A549 (cell line): ENCODE measurements around the gene MRPS24.

Experiments
- JUNB ChIP-seq: fragments of >200 bp; sonication (Bioruptor Twin); formaldehyde crosslinking; IDR thresholded peaks from 2 replicates; pipeline ENCODE4 v1.6.1; 2016
- ZFP36 ChIP-seq: fragments of 450-650 bp; IDR thresholded peaks from 2 replicates; pipeline ENCODE4 v1.6.1; 2014; ENCODE audit warnings: borderline replicate concordance; ENCODE audit not compliant: partially characterized antibody

DNA sequence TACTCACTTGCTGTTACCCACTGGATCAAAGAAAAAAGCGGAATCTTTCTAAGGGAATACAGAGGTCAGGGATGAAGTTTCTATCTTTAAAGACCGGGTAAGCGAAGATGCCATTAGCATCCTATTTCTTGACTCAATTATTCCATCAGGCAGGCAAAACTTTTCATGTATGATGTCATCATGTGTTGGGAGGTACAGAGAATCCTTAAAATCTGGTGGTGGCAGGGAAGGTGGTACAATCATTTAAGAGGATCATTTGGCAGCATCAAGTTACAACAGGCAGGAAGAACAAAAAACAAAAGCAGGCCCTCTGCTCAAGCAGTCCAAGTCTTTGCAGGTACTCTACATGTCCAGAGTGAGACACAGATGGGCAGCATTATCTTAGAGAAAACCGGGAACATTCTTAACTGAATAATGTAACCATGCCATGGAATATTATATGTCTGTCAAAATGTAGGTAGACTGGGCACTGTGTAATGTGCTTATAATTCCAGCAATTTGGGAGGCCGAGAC, 33.3 kb upstream of the MRPS24 start:
- TF ChIP-seq ZFP36 = no peak
- no peak for TF ChIP-seq JUNB
